K562 (cell line): ENCODE data around the gene DAO. TPM values are rescaled to one million over a fixed set of nuclear protein-coding genes. Genes with fewer than 3 reads are reported as not detected.
A peak's percentile ranks its signal among the peaks of the same experiment; 100 is the strongest.

ENCODE experiments used
- ARID2 ChIP-seq: fragments of 450-650 bp; IDR thresholded peaks from 2 replicates; pipeline ENCODE4 v1.6.1; 2017; ENCODE audit warnings: antibody characterized with exemption, mild to moderate bottlenecking
- EWSR1 ChIP-seq: fragments of 450-650 bp; IDR thresholded peaks from 2 replicates; pipeline ENCODE4 v1.6.1; 2018; ENCODE audit warnings: borderline replicate concordance, mild to moderate bottlenecking, low read depth, moderate library complexity; ENCODE audit not compliant: partially characterized antibody
- GTF3C2 ChIP-seq: IDR thresholded peaks from 3 replicates; pipeline ENCODE4 v1.6.1; 2011; ENCODE audit warnings: borderline replicate concordance, mild to moderate bottlenecking, moderate library complexity; ENCODE audit not compliant: insufficient read length; ENCODE audit errors: extremely low read depth
- HDAC3 ChIP-seq: fragments of 450-650 bp; IDR thresholded peaks from 2 replicates; pipeline ENCODE4 v1.6.1; 2018; ENCODE audit warnings: borderline replicate concordance, mild to moderate bottlenecking, moderate library complexity; ENCODE audit not compliant: partially characterized antibody
- IRF1 ChIP-seq: sonication (generic); formaldehyde crosslinking; IDR thresholded peaks from 2 replicates; pipeline ENCODE4 v1.8.0; 2022; ENCODE audit warnings: missing genetic modification reagents, mild to moderate bottlenecking, borderline replicate concordance
- LEF1 ChIP-seq: fragments of 450-650 bp; IDR thresholded peaks from 2 replicates; pipeline ENCODE4 v1.6.1; 2016; ENCODE audit warnings: mild to moderate bottlenecking
- MBD2 ChIP-seq: sonication (generic); IDR thresholded peaks from 2 replicates; pipeline ENCODE4 v1.6.1; 2016; ENCODE audit warnings: low read depth, borderline replicate concordance
- MCM5 ChIP-seq: fragments of 450-650 bp; IDR thresholded peaks from 2 replicates; pipeline ENCODE4 v1.6.1; 2016; ENCODE audit warnings: low read depth
- MTA3 ChIP-seq: fragments of 450-650 bp; formaldehyde crosslinking; IDR thresholded peaks from 2 replicates; pipeline ENCODE4 v1.6.1; 2017; ENCODE audit warnings: mild to moderate bottlenecking, borderline replicate concordance
- POLR3A ChIP-seq: IDR thresholded peaks from 2 replicates; pipeline ENCODE4 v1.6.1; 2011; ENCODE audit warnings: borderline replicate concordance, mild to moderate bottlenecking, moderate library complexity; ENCODE audit not compliant: insufficient read length, insufficient read depth; ENCODE audit errors: extremely low read depth
- RBM25 ChIP-seq: fragments of 200-400 bp; formaldehyde crosslinking; IDR thresholded peaks from 2 replicates; pipeline ENCODE4 v1.6.1; 2018; ENCODE audit warnings: low read length, low read depth, moderate library complexity; ENCODE audit not compliant: severe bottlenecking
- RUNX1 ChIP-seq: sonication (generic); IDR thresholded peaks from 2 replicates; pipeline ENCODE4 v1.6.1; 2016; ENCODE audit warnings: antibody characterized with exemption, low read depth
- SOX6 ChIP-seq: fragments of 450-650 bp; IDR thresholded peaks from 2 replicates; pipeline ENCODE4 v1.6.1; 2014; ENCODE audit warnings: mild to moderate bottlenecking
- UBTF ChIP-seq, 2 experiments: IDR thresholded peaks; 2 replicates each; pipeline ENCODE4 v1.6.1; 2012; ENCODE audit warnings: improper control_type of control experiment in 2 of 2, low read depth in 2 of 2, low read length in 2 of 2, borderline replicate concordance in 1 of 2
- ZBTB33 ChIP-seq: sonication (generic); formaldehyde crosslinking; IDR thresholded peaks from 2 replicates; pipeline ENCODE4 v1.8.1; 2023; ENCODE audit warnings: mild to moderate bottlenecking, missing genetic modification reagents
- ZNF174 ChIP-seq: fragments of 250-450 bp; sonication (Bioruptor Pico); IDR thresholded peaks from 2 replicates; pipeline ENCODE4 v1.4.0; 2020; ENCODE audit warnings: mild to moderate bottlenecking
- ZNF24 ChIP-seq: fragments of 450-650 bp; IDR thresholded peaks from 2 replicates; pipeline ENCODE4 v1.6.1; 2016
- ZNF316 ChIP-seq: fragments of 450-650 bp; IDR thresholded peaks from 2 replicates; pipeline ENCODE4 v1.6.1; 2016
- ZNF445 ChIP-seq: fragments of 250-450 bp; sonication (Bioruptor Pico); IDR thresholded peaks from 2 replicates; pipeline ENCODE4 v1.4.0; 2020; ENCODE audit warnings: low read depth, mild to moderate bottlenecking, moderate library complexity
- ZNF780A ChIP-seq: fragments of 250-450 bp; sonication (Bioruptor Pico); IDR thresholded peaks from 2 replicates; pipeline ENCODE4 v1.5.0; 2021; ENCODE audit warnings: mild to moderate bottlenecking
- polyA plus RNA-seq, 8 experiments: library from polyadenylated mRNA; depleted of rRNA in 4 of 8; stranded (reverse) in 5 of 8; unstranded in 3 of 8; fragments of >200 nt; fragmentation: Nextera tagmentation in 2 of 8; fragmentation: Illumina TruSeq in 1 of 8; extraction: Ambion mirVana in 2 of 8; extraction: Trizol in 1 of 8; gene quantifications; 2 replicates each; pipeline versions ENCODE4 v1.2.1 to v1.2.3, GENCODE V29; 2011 to 2014; ENCODE audit warnings: inconsistent platforms in 1 of 8, missing spikeins in 1 of 8
- total RNA-seq, 7 experiments: library from RNA; depleted of rRNA in 6 of 7; stranded (reverse); fragments of >200 nt in 6 of 7; fragmentation: Illumina TruSeq in 2 of 7; extraction: Trizol in 2 of 7; gene quantifications; 2 replicates each; pipeline versions ENCODE4 v1.2.1 to v1.2.3, GENCODE V29; 2011 to 2021; ENCODE audit warnings: low replicate concordance in 1 of 7

DAO gene
- total and polyA plus RNA-seq, 9 of the 15 experiments (the other 6 are each of a cell fraction or from before 2014, with no cell fraction given), result not detected

- TF ChIP-seq IRF1, result no peak
- no peak for TF ChIP-seq MBD2
- no peak for TF ChIP-seq ZNF780A (CRISPR knock-in tag)
- TF ChIP-seq GTF3C2, result no peak
- no peak for TF ChIP-seq ZNF445 (CRISPR knock-in tag)
- TF ChIP-seq MCM5, result no peak
- 0 out of 2 replicates have a peak, but pooled peaks have one; percentile 27 for TF ChIP-seq SOX6
- no peak for TF ChIP-seq ZNF174 (CRISPR knock-in tag)
- no peak for TF ChIP-seq UBTF (IDR thresholded peaks at IDR 0.05; ENCODE audit: borderline replicate concordance in 1 of 2, low read depth in 2 of 2, low read length in 2 of 2)
- TF ChIP-seq ZBTB33 (CRISPR knock-in tag), result no peak
- TF ChIP-seq POLR3A, result no peak
- TF ChIP-seq EWSR1, result no peak
- TF ChIP-seq HDAC3, result no peak
- no peak for TF ChIP-seq ARID2
- TF ChIP-seq RUNX1, result no peak
- TF ChIP-seq ZNF24, result peak; percentile 32; the same call in 1 of the 2 replicates
- 0 out of 2 replicates have a peak, but pooled peaks have one; percentile 22 for TF ChIP-seq LEF1
- peak; percentile 40; the same call in 1 of the 2 replicates for TF ChIP-seq ZNF316
- no peak for TF ChIP-seq MTA3
- peak; percentile 94 for TF ChIP-seq RBM25
These were observed 25.2 kb upstream of the DAO start (continued) for GRCh38 chr12:108854451-108855283.
